ENCODE results near the gene TM7SF2. TPM values are rescaled to one million over a fixed set of nuclear protein-coding genes. Genes with fewer than 3 reads are reported as not detected.

TM7SF2 gene
- total RNA-seq, 6 experiments from 2014 or later = 25.6 to 112 (median 37.8) TPM

DNA sequence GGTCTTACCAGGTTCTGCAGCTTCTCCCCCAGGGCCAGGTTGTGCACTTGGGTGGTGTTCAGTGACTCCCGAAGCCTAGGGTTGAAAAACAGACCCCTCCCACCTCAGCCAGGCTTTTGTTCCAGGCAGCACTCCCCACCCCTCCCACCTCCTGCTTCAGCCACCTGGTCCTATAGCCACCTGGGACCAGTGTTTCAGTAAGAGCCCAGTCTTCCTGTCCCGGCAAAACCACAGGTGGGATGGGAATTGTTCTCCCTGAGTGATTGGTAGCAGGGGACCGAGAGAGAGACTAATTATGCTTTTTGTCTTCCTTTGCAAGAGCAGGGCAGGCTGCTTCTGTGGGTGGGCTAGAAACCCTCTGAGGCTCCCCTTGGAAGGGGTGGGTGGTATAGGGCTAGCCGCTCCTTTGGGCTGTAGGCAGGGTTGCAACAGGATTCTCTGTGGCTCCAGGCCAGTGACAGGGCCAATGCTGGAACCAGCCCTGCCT is 44.8 kb upstream of the TM7SF2 start:
- Histone ChIP-seq H3K27ac (no peak overlapping the region), H3K36me3 (no peaks in the 10 kb centered on the region), H3K4me1 (no peaks in the 10 kb centered on the region), H3K4me3 (no peak overlapping the region), H3K27me3 (no peaks in the 10 kb centered on the region), H3K9me3 (no peaks in the 10 kb centered on the region)
- WGBS (ENCODE audit: insufficient coverage, low coverage, low lambda C conversion rate, missing lambda C conversion rate) = no CpG with 5 or more reads among the region's 4 CpGs
- no peak for DNase-seq
- ATAC-seq = no peak
- intact Hi-C loops (cut with DNase I) = no loop called here
- TF ChIP-seq, protein P1, sequence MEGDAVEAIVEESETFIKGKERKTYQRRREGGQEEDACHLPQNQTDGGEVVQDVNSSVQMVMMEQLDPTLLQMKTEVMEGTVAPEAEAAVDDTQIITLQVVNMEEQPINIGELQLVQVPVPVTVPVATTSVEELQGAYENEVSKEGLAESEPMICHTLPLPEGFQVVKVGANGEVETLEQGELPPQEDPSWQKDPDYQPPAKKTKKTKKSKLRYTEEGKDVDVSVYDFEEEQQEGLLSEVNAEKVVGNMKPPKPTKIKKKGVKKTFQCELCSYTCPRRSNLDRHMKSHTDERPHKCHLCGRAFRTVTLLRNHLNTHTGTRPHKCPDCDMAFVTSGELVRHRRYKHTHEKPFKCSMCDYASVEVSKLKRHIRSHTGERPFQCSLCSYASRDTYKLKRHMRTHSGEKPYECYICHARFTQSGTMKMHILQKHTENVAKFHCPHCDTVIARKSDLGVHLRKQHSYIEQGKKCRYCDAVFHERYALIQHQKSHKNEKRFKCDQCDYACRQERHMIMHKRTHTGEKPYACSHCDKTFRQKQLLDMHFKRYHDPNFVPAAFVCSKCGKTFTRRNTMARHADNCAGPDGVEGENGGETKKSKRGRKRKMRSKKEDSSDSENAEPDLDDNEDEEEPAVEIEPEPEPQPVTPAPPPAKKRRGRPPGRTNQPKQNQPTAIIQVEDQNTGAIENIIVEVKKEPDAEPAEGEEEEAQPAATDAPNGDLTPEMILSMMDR (IDR thresholded peaks at IDR 0.05) = no peak
- no peak for TF ChIP-seq POLR2A (IDR thresholded peaks at IDR 0.05)

DNA sequence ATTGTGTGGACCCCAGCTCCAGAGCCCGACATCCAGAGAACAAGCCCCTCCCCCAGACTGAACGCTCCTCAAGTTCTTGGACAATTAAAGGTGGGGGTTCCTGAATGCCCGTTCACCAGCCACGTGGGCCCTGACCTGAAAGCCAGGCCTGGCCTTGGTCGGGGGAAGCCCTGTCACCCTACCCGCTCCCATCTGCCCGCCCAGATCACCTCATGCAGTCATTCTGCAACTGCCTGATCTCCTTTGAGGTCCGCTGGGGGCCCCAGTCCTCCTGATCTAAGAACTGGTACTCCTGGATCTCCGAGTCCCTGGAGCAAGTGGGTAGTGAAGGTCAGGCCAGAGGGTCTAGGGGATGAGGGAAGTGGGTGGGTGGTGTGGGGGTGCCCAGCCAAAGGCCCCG is 44.2 kb upstream of the TM7SF2 start:
- WGBS (ENCODE audit: insufficient coverage, low coverage, low lambda C conversion rate, missing lambda C conversion rate) = 79% methylated on average over 6 of the region's 10 CpGs
- H3K4me3 ChIP-seq = no peak overlapping the region
- intact Hi-C loops (cut with DNase I) = no loop called here
- no peak overlapping the region for H3K27ac ChIP-seq
- TF ChIP-seq, protein P1 (IDR thresholded peaks at IDR 0.05) = no peak
- no peaks in the 10 kb centered on the region for H3K9me3 ChIP-seq
- no peaks in the 10 kb centered on the region for H3K36me3 ChIP-seq
- no peak for DNase-seq
- no peaks in the 10 kb centered on the region for H3K4me1 ChIP-seq
- no peak for ATAC-seq
- H3K27me3 ChIP-seq = no peaks in the 10 kb centered on the region

DNA sequence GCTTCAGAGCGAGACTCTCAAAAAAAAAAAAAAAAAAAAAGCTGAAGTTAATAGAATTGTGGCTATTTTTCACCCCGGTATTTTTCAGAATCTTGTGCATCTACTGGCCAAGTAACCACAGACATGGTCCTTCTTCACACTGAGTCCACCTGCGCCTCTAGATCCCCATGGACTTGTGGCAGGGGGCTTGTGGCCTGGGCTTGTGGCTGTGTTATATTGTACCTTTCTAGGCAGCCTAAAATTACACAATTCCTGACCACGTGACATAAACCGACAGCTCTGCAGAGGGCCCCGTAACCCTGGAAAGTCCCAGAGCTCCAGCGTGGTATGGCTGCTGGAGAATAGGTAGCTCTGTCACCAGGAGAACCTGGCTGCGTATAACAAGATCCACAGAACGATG is 42.5 kb upstream of the TM7SF2 start:
- WGBS (ENCODE audit: insufficient coverage, low coverage, low lambda C conversion rate, missing lambda C conversion rate) = 28% methylated on average over 8 of the region's 9 CpGs

DNA sequence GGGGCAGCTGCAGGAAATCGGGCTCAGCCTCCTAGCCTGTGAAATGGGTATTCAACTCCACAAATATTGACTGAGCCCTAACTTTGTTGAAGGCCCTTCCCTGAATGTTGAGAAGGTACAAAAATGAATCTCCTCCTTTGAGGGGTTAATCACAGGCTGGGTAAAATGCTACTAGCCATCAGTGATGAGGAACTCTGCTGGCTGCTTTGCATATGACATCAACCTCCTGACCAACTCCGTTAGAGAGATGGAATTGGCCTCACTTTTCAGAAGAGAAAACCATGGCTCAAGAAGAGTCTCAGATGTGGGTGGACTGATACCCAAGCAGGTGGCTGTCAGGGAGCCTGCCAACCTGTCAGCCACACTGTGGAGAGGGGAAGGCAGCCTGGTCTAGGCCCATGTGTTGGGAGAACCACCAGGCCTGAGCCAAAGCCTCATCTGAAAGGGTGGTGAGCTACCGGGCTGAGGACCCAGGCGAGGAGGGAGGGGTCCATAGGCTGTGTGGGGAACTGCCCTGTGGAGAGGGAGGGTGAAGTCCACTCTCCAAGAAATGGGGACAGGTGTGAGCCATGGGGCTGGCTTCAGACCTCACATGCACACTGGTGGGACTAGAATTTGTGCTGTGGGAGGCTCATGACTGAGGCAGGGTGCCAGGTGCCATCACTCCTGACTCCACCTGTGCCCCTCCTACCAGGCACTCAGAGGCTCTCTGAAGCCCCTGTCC is 39.6 kb upstream of the TM7SF2 start:
- no peak for TF ChIP-seq POLR2A (IDR thresholded peaks at IDR 0.05)
- TF ChIP-seq, protein P1 (IDR thresholded peaks at IDR 0.05) = no peak
- 61% methylated on average over 2 of the region's 4 CpGs for WGBS (ENCODE audit: insufficient coverage, low coverage, low lambda C conversion rate, missing lambda C conversion rate)
- DNase-seq (no peak), ATAC-seq (no peak)
- H3K27me3 ChIP-seq = no peaks in the 10 kb centered on the region
- H3K9me3 ChIP-seq = no peaks in the 10 kb centered on the region
- no peak overlapping the region for H3K27ac ChIP-seq
- H3K4me3 ChIP-seq = no peak overlapping the region
- no peaks in the 10 kb centered on the region for H3K36me3 ChIP-seq
- no peaks in the 10 kb centered on the region for H3K4me1 ChIP-seq
- intact Hi-C loops (cut with DNase I) = no loop called here

More for the DNA sequence above, 42.5 kb upstream of the TM7SF2 start:
- Histone ChIP-seq H3K36me3 (no peaks in the 10 kb centered on the region), H3K4me3 (no peak overlapping the region), H3K9me3 (no peaks in the 10 kb centered on the region), H3K27me3 (no peaks in the 10 kb centered on the region), H3K27ac (no peak overlapping the region), H3K4me1 (no peaks in the 10 kb centered on the region)
- ATAC-seq = no peak
- no peak for DNase-seq
- intact Hi-C loops (cut with DNase I) = no loop called here
- TF ChIP-seq, protein P1 (IDR thresholded peaks at IDR 0.05) = no peak
- TF ChIP-seq POLR2A (IDR thresholded peaks at IDR 0.05) = no peak

Measured in right lobe of liver (tissue), 6 donors.